Urinary bladder (tissue), 4 donors: ENCODE measurements around the gene GNB1. TPM values are rescaled to one million over a fixed set of nuclear protein-coding genes. Genes with fewer than 3 reads are reported as not detected.

Source experiments
- DNase-seq: peaks from one replicate; pipeline ENCODE4 v3.0.0-alpha.2; 2015; ENCODE audit errors: extremely low spot score
- H3K27ac ChIP-seq: one replicate; pipeline ENCODE4 v1.5.1; 2013; ENCODE audit warnings: low read depth, mild to moderate bottlenecking, moderate library complexity
- H3K36me3 ChIP-seq: one replicate; pipeline ENCODE4 v1.6.1; 2013; ENCODE audit warnings: mild to moderate bottlenecking, moderate library complexity; ENCODE audit not compliant: insufficient read depth
- H3K4me1 ChIP-seq: one replicate; pipeline ENCODE4 v1.6.1; 2013; ENCODE audit warnings: mild to moderate bottlenecking, moderate library complexity; ENCODE audit not compliant: insufficient read depth
- H3K4me3 ChIP-seq: one replicate; pipeline ENCODE4 v1.5.1; 2013; ENCODE audit warnings: low read depth, low read length
- WGBS: extraction: QIAGEN DNeasy Blood & Tissue Kit; methylation state at CpG from one replicate; pipeline ENCODE4 v1.1.7; 2013; 5-methylcytosine and 5-hydroxymethylcytosine counted together
- polyA plus RNA-seq: library from polyadenylated mRNA; stranded (reverse); fragments of 200-250 nt; gene quantifications from one replicate; pipeline ENCODE4 v1.2.3, GENCODE V29; 2013
- total RNA-seq: library from RNA; depleted of rRNA; stranded (reverse); fragments of >200 nt; gene quantifications from one replicate; pipeline ENCODE4 v1.2.3, GENCODE V29; 2014
- donor health status: healthy with polysubstance abuse.
- donor health status: healthy.

The GNB1 gene
- total and polyA plus RNA-seq, 2 donors, result 123 to 200 TPM

GRCh38 chr1:1833916-1834325 lies 57.0 kb downstream of the GNB1 start:
- H3K36me3 ChIP-seq, result no peaks in the 10 kb centered on the region
- peaks cover 1% of the 10 kb centered on the region for H3K4me1 ChIP-seq
- H3K4me3 ChIP-seq, result no peak overlapping the region
- H3K27ac ChIP-seq, result no peak overlapping the region
- WGBS, result 63% methylated on average over 6 of the region's 6 CpGs
- no peak for DNase-seq

- Histone ChIP-seq H3K27ac (no peak overlapping the region), H3K4me3 (no peak overlapping the region), H3K4me1 (peaks cover 1% of the 10 kb centered on the region), H3K36me3 (no peaks in the 10 kb centered on the region)
- WGBS, result 82% methylated on average over 10 of the region's 10 CpGs
- no peak for DNase-seq
These were observed 57.4 kb downstream of the GNB1 start for GRCh38 chr1:1833456-1833855.

DNA sequence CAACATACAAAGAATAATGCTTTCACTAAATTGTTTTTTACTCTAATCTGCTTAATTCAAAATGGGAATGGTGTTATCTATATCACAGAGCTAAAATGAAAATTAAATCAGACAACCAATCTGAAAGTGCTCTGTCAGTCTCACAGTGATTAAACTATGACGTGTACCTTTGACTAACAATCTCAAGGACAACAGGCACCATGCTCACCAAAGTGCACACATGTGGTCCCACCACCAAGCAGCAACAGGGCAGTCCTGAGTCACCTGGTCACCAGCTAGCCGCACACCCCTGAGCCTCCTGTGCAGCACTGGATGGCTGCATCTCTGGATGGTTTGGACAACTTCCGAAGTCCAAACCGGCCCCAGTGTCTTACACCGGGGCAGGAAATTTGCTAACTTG lies 58.1 kb downstream of the GNB1 start:
- peaks cover 1% of the 10 kb centered on the region for H3K4me1 ChIP-seq
- H3K4me3 ChIP-seq, result no peak overlapping the region
- DNase-seq, result no peak
- H3K36me3 ChIP-seq, result no peaks in the 10 kb centered on the region
- 88% methylated on average over 5 of the region's 5 CpGs for WGBS
- H3K27ac ChIP-seq, result no peak overlapping the region

DNA sequence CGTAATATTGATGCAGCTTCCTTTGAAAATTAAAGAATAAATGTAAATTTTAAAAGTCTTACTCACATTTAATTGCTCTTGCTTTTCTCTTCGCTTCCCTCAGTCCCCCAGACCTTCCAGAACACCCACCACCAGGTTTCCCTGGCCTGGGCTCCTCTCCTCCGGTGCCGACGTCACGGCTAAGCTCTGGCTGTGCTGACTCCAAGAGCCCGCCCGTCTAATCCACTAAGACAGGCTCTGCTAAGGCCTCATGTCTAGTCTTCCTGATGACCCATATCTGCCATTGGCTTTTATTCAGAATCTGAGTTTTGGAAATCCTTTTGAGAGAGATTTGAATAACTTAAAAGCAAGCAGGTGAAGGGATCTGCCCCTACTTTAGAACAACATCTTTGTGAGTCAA lies 58.7 kb downstream of the GNB1 start:
- Histone ChIP-seq H3K27ac (no peak overlapping the region), H3K4me1 (peaks cover 1% of the 10 kb centered on the region), H3K36me3 (no peaks in the 10 kb centered on the region), H3K4me3 (no peak overlapping the region)
- DNase-seq, result no peak
- 60% methylated on average over 8 of the region's 8 CpGs for WGBS

DNA sequence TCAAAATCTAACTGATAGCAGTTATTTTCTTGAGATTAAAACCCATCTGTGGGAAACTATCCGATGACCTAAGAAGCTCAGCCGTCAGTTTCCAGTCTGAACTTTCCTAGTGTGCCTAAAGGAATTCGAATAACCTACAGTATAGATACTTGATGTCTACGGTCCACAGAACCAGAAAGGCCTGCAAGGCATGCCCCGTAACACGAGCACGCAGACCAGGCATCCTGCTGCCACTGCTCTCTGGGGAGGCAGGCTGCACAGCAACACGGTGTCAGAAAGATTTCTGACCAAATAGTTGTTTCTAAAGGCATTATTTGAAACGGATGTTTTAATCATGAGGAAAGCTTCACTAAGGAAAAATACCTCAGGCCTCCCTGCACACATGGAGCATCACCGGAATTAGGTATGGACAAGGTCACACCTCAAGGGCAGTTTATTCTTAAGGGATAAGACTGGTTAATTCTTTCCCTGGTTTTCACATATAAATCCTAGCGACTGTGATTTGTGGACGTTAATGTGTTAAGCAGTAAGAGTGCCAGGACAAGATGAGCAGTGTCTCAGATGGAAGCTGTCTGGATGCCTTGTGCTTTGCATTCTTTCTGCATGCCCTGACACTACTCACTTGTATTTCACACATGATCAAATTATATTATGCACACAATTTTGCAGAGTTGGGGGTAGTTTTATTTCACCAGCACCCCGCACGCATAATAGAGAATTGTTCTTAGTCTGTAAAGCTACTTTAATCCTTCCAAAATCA lies 63.6 kb downstream of the GNB1 start:
- Histone ChIP-seq H3K4me3 (no peak overlapping the region), H3K4me1 (no peaks in the 10 kb centered on the region), H3K27ac (no peak overlapping the region), H3K36me3 (peaks cover 3% of the 10 kb centered on the region)
- 73% methylated on average over 14 of the region's 14 CpGs for WGBS
- no peak for DNase-seq

DNA sequence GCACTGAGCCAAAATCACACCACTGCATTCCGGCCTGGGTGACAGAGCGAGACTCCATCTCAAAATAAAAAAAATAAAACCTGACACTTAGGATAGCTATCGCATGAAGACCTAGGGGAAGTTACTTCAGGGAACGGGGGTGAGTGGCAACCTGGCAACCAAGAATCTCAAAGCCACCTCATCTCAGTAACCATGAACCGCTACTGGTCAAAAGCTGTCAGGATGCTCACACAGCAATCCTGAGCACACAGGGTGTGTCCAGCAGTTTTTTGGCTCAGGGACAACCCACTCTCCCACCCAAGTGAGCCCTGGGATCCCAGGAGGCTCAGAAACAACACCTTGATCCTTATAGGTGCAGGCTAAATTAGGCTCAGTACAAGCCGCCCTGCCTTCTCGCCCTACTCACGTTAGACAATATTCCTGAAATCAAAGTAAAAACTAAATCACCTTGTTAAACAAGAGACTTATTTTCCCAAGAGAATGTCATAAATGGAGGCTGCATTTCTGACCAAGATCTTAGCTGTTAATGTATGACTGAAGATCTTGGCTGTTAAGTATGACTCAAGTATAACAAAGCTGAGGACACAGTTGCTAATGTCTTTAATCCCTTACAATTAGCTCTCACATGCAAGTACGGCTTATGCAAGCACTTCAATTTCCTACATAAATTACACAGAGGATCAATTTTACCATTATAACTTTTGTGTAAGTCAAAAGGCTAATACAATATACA lies 64.4 kb downstream of the GNB1 start:
- WGBS, result 91% methylated on average over 9 of the region's 9 CpGs
- no peaks in the 10 kb centered on the region for H3K4me1 ChIP-seq
- no peak overlapping the region for H3K27ac ChIP-seq
- DNase-seq, result no peak
- H3K4me3 ChIP-seq, result no peak overlapping the region
- H3K36me3 ChIP-seq, result peaks cover 3% of the 10 kb centered on the region

GRCh38 chr1:1825217-1825616 lies 65.7 kb downstream of the GNB1 start:
- Histone ChIP-seq H3K27ac (no peak overlapping the region), H3K4me3 (no peak overlapping the region), H3K36me3 (peaks cover 3% of the 10 kb centered on the region), H3K4me1 (no peaks in the 10 kb centered on the region)
- 95% methylated on average over 5 of the region's 5 CpGs for WGBS
- DNase-seq, result no peak

DNA sequence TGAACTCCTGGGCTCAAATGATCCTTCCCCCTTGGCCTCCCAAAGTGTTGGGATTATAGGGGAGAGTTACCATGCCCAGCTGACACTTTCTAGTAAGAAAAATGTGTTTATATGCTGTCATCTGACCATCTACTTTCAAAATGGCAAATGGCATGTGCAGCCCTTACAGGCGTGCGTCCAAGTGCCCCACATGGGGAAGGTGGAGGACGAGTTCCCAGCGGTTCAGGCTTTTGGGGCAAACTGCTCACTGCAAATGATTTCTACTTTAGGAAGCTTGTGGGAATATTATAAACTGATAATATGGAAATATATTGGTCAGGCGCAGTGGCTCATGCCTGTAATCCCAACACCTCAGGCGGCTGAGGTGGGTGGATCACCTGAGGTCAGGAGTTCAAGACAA lies 71.1 kb downstream of the GNB1 start:
- DNase-seq, result no peak
- 94% methylated on average over 6 of the region's 6 CpGs for WGBS
- Histone ChIP-seq H3K4me3 (no peak overlapping the region), H3K27ac (no peak overlapping the region), H3K4me1 (no peaks in the 10 kb centered on the region), H3K36me3 (peaks cover 6% of the 10 kb centered on the region)

GRCh38 chr1:1817221-1817620 lies 73.7 kb downstream of the GNB1 start:
- H3K4me1 ChIP-seq, result no peaks in the 10 kb centered on the region
- no peak overlapping the region for H3K4me3 ChIP-seq
- no peak overlapping the region for H3K27ac ChIP-seq
- H3K36me3 ChIP-seq, result peaks cover 6% of the 10 kb centered on the region
- no peak for DNase-seq
- WGBS, result 60% methylated on average over 3 of the region's 3 CpGs

- Histone ChIP-seq H3K36me3 (peaks cover 6% of the 10 kb centered on the region), H3K4me3 (no peak overlapping the region), H3K4me1 (no peaks in the 10 kb centered on the region), H3K27ac (no peak overlapping the region)
- DNase-seq, result no peak
- 93% methylated on average over 14 of the region's 14 CpGs for WGBS
These were observed 75.1 kb downstream of the GNB1 start for GRCh38 chr1:1815606-1816281.

DNA sequence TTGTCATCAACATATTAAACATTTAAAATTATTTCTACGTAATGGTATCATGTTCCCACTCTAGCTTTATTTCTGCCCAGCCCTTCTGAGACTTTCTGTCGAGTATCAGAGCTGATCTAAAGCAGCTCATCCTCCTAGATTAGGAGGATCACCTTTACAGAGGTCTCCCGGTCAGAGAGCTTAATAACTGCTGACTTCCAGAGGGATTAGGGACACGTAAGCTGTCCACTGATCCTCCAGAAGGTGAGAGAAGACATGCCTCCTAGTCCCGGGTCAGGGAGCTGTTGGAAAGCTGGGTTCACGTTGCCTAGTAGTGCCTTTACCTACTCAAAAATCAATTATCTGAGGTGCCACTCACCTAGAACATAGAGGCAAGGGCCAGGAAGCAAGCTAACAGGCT lies 81.4 kb downstream of the GNB1 start:
- no peak overlapping the region for H3K27ac ChIP-seq
- 73% methylated on average over 6 of the region's 6 CpGs for WGBS
- H3K4me3 ChIP-seq, result no peak overlapping the region
- DNase-seq, result no peak
- no peaks in the 10 kb centered on the region for H3K4me1 ChIP-seq
- H3K36me3 ChIP-seq, result peaks cover 3% of the 10 kb centered on the region

DNA sequence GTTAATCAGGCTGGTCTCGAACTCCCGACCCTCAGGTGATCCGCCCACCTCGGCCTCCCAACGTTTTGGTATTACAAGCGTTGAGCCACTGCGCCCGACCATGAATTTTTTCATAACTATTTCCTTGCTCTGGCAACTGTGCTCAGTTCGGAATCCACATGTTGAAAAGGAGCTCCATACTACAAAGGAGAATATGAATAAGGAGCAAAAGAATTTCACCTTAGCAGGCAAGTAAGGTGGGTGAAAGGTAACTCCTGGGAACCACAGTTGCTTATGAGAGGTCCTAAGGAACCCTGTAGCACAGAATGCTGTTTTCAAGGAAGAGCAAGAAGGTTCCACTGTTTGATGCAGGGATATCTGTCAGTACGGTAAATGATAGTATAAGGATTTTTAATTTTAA lies 82.7 kb downstream of the GNB1 start:
- 95% methylated on average over 10 of the region's 10 CpGs for WGBS
- H3K36me3 ChIP-seq, result peaks cover 3% of the 10 kb centered on the region
- no peak for DNase-seq
- H3K4me1 ChIP-seq, result no peaks in the 10 kb centered on the region
- H3K4me3 ChIP-seq, result no peak overlapping the region
- H3K27ac ChIP-seq, result no peak overlapping the region

GRCh38 chr1:1806890-1807289 lies 84.0 kb downstream of the GNB1 start:
- DNase-seq, result no peak
- WGBS, result 82% methylated on average over 2 of the region's 2 CpGs
- no peaks in the 10 kb centered on the region for H3K4me1 ChIP-seq

GRCh38 chr1:1804301-1804700 lies 86.6 kb downstream of the GNB1 start:
- WGBS, result 94% methylated on average over 8 of the region's 8 CpGs
- no peak for DNase-seq
- H3K36me3 ChIP-seq, result no peaks in the 10 kb centered on the region

More at GRCh38 chr1:1806890-1807289, 84.0 kb downstream of the GNB1 start:
- H3K4me3 ChIP-seq, result no peak overlapping the region
- H3K27ac ChIP-seq, result no peak overlapping the region
- no peaks in the 10 kb centered on the region for H3K36me3 ChIP-seq

More at GRCh38 chr1:1804301-1804700, 86.6 kb downstream of the GNB1 start:
- Histone ChIP-seq H3K4me3 (no peak overlapping the region), H3K27ac (no peak overlapping the region), H3K4me1 (no peaks in the 10 kb centered on the region)
